ENCODE measurements around the gene B4GAT1.

Gene B4GAT1

DNA sequence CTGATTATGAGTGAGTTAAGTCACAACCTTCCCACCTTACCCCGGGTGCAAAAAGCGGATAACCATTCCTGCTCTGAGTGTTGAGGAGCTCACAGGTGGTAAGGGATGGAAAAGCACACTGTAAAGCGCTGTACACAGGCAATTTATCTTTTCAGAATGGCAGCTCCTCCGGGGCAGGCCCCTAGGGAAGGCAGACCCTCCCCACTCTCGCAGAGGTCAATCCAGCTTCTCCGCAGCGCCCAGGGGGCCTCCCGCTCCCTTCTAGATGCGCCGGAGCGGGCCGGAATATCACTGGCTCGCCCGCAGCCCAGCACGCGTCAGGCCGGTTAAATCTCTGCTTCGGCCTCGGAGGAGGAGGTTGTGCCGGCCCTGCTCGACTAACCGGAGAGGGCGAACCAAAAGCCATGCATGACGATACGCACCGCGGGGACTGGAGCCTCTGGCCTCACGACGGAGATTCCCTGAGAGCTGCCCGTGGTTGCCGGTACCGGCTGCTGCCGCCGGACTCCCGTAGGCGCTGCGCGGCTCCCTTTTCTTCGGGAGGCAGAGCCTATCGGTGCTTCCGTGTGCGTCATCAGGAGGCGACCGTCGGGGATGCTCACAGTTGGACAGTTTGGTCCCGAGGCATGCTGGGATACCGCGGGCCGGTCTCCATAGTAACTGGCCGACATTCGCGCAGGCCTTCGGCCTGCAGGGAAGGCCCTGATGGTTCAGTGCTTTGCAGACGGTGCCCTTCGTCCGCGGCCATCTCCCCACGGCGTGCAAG lies 2.7 kb downstream of the B4GAT1 start, which contains the start of gene BRMS1:
Gene BRMS1, minus strand, starts transcription at position 555 of the 766 bp plus-strand sequence. CDS start 2,870 bp downstream, outside the sequence.
- in situ Hi-C loops (cut with MboI; ENCODE audit: low sequenced_read_pairs, unreplicated experiment): no loop called here

DNA sequence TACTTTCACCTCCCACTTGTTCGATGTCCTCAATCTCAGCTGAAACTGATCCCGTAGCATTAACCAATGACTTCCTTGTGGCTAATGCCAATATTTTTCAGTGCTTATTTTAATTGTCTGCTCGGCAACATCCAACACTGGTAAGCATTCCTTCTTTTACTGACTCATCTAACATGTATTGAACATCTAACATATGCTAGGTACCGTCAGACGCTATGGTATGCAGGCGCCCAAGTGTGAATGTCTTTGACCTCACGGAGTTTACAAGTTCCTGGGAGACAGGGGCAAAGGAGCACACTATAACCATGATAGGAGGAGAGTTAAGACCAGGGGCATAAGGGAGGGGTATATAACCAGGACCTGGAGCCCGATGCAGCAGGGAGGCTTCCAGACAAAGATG lies 4.3 kb downstream of the B4GAT1 start:
- no peak for DNase-seq (ENCODE audit: low spot score)
- TF ChIP-seq CTCF (IDR thresholded peaks at IDR 0.05; ENCODE audit: borderline replicate concordance, control extremely low read depth, extremely low read depth, insufficient read depth, missing control alignments): no peak
- in situ Hi-C loops (cut with MboI; ENCODE audit: low sequenced_read_pairs, unreplicated experiment): no loop called here

More for the DNA sequence above, 2.7 kb downstream of the B4GAT1 start, which contains the start of gene BRMS1:
- TF ChIP-seq CTCF (IDR thresholded peaks at IDR 0.05; ENCODE audit: borderline replicate concordance, control extremely low read depth, extremely low read depth, insufficient read depth, missing control alignments): no peak
- DNase-seq (ENCODE audit: low spot score): peak; percentile 98

DNA sequence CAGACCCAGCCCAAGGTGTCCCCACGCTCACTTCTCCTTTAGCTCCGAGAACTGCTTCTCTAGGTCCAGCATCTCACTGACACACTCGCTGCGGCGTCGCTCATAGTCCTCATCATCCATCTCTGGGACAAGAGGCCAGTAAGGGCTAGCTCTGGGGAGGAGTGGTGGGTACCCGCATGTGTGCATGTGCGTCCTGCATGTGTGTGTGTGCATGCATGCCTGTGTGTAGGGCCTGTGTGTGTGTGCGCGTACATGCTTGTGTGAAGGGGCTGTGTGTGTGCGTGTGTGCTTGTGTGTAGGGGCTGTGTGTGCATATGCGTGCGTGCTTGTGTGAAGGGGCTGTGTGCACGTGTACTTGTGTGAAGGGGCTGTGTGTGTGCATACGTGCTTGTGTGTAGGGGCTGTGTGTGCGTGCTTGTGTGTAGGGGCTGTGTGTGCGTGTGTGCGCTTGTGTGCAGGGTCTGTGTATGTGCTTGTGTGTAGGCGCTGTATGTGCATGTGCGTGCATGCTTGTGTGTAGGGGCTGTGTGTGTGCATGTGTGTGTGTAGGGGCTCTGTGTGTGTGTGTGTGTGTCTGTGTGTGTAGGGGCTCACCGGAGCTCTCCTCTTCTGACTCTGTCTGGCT lies 5.8 kb downstream of the B4GAT1 start:
- in situ Hi-C loops (cut with MboI; ENCODE audit: low sequenced_read_pairs, unreplicated experiment): no loop called here
- no peak for TF ChIP-seq CTCF (IDR thresholded peaks at IDR 0.05; ENCODE audit: borderline replicate concordance, control extremely low read depth, extremely low read depth, insufficient read depth, missing control alignments)
- no peak for DNase-seq (ENCODE audit: low spot score)

GRCh38 chr11:66340596-66341501 lies 6.6 kb downstream of the B4GAT1 start:
- in situ Hi-C loops (cut with MboI; ENCODE audit: low sequenced_read_pairs, unreplicated experiment): no loop called here
- TF ChIP-seq CTCF (IDR thresholded peaks at IDR 0.05; ENCODE audit: borderline replicate concordance, control extremely low read depth, extremely low read depth, insufficient read depth, missing control alignments): no peak
- DNase-seq (ENCODE audit: low spot score): no peak

DNA sequence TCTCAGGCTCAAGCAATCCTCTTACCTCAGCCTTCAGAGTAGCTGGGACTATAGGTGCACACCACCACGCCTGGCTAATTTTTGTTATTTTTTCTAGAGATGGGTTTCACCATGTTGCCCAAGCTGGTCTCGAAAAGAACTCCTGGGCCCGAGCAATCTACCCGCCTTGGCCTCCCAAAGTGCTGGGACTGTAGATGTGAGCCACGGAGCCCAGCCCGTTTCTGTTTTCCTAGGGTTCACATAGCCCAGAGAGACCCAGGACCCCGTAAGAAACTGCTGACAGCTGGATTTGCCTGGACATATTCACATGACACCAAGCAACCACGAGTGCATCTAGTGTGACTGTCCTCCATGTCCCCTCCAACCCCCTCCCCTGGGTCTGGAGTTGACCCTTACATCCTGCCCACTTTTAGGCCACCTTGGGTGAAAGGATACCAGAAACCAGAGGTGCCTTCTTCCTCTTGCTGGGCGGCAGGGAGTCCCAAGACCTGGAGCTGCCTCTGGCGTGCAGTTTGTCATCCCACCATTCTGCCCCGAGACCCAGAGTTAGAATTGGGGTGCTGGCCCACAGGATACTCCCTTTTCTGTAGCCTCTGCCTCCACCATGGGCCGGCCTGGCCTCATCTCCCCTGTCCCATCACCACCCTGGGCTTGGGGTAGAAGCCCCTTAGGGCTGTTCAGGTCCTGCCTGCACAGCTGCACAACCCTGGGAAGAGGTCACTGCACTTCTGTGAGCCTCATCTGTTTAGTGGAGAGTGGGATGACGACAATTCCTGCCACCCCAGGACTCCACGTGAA lies 7.5 kb downstream of the B4GAT1 start:
- DNase-seq (ENCODE audit: low spot score): no peak
- in situ Hi-C loops (cut with MboI; ENCODE audit: low sequenced_read_pairs, unreplicated experiment): no loop called here
- TF ChIP-seq CTCF (IDR thresholded peaks at IDR 0.05; ENCODE audit: borderline replicate concordance, control extremely low read depth, extremely low read depth, insufficient read depth, missing control alignments): no peak
